GM19395 (cell line): ENCODE data around the gene SMYD1.

ENCODE experiments used
- ATAC-seq: cut with Tn5 transposase; IDR thresholded peaks from one replicate; pipeline ENCODE4 v1.9.1; 2021; ENCODE audit warnings: mild to moderate bottlenecking, moderate library complexity; ENCODE audit not compliant: unreplicated experiment

The SMYD1 gene

DNA sequence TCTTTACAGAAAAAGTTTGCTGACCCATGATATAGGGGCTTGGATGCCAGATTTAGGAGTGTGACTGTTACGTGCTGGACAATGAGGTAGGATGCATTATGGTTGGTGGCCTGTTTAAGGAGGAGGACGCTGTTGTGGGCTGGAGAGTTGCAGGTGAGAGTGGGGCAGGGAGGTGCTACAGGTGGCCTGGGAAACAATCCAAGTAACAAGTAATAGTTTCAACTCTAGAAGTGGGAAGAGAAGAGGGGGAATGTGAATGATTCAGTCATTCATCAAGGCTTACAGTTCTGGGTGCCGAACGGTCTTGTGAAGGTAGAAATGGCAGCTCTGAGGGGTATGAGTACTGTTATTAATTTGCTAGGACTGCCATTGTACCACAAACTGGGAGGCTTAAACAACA is 54.1 kb downstream of the SMYD1 start:
- ATAC-seq, result no peak

DNA sequence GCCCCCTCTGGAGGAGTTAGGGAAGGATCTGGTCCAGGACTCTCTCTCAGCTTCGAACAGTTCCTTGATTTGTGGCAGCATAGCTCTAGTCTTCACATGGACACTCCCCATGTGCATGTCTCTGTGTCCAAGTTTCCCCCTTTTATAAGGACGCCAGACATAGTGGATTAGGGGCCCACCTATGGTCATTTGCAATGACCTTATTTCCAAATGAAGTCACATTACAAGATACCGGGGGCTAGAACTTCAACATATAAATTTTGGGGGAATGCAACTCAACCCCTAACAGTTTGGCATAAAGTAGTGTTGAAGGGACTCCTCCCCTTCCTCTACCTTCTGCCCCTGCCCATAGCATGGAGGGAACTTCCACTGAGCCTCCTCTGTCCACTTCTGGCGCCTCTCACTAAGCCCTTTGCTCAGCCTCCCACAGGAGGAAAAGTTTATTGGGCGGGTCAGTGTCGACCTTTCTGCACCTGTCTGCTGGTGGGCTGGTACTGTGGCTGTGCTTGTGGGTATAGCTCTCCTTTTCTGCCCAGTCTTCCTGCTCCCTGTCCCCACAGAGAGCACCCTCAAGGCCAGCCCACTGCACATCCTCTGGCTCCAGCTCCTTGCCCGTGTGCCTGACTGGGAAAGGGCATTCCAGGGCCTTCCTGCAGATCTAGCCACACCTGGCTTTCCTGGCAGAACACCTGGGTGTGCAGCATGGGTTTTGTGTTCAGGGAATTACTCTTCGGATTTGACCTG is 54.7 kb downstream of the SMYD1 start:
- no peak for ATAC-seq

DNA sequence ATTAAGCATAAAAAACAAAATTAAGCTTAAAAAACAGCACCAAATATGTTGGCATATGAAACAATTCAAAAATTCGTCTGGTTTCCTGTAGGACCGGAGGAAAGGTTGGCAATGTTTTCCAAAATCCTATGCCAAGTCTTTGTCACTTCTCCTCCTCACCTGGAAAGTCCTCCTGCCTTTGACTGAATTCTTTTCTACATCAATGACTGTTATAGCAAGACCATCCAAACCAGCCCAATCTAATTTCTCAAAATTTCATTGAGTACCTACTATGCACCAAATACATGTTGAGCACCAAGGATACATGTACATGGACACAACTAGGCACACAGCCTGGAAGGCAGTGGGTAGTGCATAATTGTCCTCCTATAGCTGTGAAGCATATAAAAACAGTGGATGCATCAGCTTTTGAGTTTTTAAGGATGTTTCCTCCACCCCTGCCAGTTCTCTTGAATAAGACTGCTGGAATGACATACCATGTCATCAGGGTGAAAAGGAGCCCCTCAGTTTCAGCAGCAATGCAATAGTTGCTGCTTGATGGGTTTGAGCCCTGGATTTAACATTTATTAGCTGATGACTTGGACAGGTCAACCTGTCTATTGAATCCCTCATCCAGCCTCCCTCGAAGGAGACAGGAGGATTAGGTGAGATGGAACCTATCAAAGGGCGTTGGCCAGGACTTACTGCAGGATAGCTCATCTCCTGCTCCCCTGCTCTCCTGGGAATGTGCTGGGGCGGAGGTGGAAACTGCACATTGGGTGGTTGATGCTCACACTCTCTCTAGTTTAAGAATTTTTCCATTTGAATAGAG is 55.7 kb downstream of the SMYD1 start:
- no peak for ATAC-seq

DNA sequence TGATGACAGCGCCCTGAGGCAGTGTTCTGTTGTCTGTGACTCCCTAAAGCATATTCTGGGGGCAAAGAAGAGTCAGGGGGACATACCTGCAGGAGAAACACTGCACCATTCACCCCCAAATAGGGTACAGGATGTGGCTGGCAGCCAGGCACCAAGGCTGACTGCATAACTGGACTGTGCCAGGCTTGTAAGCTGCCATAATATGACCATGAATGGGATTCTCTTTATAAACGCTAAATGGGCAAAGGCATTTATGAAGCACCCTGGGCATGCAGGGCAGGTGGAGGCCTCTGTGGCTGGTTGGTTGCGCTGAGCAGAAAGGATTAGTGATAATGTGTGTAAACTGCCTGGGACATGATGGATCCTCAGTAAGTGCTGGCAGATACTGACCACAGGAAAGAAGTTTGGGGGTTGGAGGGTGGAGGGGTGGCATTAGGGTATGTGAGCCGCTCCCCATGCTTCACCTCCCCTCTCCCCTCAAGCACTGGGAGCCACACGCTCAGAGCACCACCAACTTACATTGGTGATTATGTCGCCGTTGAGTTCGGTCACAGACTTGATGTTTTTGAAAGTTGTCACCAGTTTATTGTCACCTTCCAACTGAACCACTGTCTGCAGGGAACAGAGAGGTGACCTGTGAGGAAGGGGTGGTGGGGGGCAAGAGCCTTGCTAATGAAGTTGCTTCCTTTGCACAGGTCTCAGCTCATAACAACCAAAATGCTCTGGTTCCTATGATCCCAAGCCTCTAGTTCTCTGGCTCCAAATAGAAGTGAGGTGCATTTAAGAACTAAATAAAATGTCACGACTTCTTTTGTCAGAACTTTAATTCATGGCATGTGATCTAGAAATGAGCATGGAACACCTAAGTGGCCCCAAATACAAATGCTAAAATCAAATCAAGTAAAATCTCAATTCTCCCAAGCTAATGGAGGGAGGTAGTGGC is 56.6 kb downstream of the SMYD1 start:
- no peak for ATAC-seq

DNA sequence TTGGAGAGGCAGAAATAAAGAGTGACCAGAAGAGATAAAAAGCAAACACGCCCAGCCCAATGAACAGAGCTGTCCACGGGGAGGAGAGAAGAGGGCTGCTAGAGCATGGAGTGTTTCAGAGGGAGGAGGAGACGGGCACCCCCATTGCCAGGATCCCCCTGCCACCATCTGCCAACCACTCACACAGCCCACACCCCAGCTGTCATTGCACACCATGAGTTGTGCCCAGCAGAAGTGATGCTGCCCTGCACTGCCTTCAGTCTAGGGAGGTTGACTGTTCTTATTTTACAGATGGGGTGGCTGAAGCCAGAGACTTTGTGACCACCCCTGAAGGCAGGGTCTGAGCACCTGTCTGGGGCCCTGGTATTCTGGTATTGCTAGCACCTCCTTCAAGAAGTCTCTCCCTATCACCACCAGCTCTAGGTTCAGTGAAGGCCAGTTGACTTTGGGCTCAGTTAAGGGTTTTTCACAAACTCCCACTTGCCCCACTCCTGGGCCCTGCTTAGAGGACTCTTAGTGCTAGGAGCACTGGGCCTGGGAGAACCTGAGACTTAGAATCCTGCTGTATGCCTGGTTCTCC is 57.8 kb downstream of the SMYD1 start:
- no peak for ATAC-seq

DNA sequence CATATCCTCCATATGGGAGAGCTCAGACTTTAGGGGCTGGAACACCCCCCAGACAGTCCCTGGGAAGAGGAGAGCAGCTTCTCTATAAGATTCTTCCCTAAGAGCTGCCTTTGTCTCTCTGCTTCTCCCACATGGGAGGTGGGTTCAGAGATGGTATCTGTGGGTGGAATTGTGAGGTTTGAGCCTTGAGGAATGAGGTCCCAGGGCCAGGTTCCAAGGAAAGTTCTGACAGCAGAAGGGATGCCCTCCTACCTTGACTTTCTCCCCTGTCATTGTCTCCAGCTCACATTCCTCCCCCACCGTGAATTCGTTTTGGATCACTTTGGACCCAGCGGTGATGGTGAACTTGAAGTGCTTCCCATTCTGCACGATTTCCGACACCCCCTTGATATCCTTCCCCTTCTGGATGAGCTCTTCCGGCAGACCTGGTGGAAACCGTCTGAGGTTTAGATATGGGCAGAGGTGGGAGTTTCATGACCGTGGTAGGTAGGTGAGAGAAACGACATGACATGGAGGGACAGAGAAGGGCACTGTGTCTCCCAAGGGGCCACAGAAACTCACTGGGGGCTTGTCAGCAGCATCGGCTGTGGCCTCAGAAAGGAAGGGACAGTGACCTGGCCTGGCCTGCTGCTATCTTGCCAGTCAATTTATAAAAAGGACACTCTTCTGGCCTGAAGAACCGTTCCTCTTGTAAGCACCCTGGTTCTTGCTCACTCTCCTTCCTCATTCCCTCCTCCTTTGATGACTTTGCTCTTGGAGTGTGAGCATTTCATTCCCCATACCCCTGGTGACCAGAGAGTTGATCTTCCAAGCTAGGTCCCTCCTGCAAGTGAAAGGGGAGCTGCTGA is 58.5 kb downstream of the SMYD1 start:
- no peak for ATAC-seq

DNA sequence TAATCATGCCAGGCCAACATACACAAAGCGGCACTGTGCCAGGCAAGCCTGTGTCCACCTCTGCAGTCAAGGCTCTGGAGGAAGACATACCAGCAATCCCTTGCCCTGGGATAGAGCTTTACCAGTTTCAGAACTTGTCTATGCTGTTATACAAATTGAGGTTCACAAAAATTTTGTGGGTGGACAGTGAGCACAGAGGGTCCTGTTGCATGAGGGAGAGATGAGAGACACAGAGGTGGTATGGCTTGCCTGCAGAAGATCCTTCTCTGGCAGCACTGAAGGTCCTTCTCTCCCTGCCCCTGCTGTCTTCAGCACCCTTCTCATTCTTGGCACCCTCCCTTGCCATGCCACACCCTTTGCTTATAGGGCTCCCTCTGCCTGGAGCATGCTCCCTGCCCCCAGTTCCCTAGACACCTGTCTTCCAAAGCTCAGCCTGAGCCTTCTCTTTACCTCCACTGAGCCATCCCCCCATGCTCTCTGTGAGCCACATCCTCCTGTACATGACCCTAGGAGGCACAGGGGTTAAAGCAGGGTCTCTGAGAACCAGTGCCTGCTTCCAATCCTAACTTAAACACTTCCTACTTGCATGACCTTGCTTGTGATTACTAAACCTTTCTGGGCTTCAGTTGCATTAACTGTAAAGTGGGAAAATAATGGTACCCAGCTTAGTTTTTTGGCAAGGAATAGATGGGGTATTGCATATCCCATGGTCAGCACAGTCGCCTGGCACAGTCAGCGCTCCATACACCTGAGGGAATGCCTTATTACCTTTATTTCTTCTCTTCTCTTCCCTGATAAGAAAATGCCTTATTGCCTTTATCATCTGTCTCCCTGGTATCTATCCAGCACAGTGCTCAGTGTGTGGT is 59.4 kb downstream of the SMYD1 start:
- no peak for ATAC-seq

DNA sequence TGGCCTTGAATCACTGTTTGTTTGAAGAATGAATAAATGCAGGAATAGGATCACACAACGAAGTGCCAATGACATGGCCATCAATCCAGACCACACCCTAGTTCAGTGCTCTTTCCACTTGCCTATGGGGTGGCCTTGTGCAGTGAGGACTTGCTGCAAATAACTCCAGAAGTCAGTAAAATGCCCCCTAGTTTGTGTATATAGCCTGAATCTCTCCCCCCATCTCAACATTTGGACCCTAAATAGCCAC is 59.9 kb downstream of the SMYD1 start:
- no peak for ATAC-seq

DNA sequence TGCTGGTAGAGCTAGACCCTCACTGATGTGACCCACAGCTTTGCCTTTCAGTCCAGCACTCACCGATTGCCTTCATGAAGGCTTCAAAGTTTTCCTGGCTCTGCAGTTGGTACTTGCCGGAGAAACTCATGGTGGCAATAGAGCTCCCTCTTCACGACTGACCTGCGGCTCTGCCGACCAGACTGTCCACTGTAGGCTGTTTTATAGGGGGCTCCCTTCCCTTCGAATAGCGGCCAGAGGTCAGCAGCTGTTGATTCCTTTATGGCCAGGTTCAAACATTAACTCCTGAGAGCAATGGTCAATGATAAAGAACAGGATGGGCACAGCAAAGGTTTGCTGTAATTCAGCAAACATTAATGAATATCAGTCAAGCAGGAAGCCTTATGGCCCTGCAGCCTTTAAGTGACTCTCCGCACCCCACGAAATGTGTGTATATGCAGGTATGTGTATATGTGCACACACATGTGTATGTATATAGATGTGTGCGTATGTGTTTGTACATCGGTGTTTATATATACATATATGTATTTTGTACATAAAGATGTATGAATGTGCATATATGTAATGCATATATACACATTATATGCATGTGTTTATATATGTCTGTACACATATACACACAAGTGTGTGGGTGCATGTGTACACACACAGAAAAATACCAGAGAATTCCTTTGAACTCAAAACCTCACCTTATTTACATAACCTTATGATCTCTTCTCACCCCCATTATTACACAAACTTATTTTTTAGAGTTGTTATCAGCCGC is 60.4 kb downstream of the SMYD1 start, which contains the start of gene FABP1:
TSS of gene FABP1 (minus strand) at position 175 of the 766 bp plus-strand sequence. CDS start at position 130, 45 bp downstream.
- ATAC-seq, result no peak

DNA sequence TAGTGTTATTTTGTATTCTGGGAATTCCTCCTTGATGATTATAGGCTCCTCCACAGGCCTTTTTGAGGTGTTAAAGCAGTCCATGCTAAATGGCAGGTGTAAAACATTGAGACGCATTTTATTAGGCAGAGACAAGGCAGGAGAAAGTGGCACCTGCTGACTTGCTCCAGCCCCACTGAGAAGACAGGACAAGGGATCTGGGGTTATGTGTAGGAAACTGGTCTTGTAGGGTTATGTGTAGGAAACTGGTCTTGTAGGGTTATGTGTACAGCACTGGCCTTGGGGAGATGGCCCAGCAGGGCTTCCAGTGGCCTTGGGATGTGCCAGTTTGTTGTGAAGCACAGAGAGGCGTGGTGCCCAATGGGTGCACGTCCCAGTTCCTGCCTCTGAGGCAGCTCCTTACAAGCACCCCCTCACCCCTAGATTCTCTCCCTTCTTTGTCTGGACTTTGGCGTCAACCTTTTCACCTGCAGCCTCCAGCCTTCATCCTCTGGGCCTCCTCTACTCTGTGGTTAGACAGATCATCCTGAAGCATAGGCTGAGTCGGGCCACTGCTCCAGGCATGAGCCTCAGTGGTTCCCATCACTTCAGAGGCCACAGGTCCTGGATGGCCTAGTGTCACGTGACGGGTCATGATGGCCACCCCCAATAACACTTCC is 61.2 kb downstream of the SMYD1 start:
- ATAC-seq, result no peak

DNA sequence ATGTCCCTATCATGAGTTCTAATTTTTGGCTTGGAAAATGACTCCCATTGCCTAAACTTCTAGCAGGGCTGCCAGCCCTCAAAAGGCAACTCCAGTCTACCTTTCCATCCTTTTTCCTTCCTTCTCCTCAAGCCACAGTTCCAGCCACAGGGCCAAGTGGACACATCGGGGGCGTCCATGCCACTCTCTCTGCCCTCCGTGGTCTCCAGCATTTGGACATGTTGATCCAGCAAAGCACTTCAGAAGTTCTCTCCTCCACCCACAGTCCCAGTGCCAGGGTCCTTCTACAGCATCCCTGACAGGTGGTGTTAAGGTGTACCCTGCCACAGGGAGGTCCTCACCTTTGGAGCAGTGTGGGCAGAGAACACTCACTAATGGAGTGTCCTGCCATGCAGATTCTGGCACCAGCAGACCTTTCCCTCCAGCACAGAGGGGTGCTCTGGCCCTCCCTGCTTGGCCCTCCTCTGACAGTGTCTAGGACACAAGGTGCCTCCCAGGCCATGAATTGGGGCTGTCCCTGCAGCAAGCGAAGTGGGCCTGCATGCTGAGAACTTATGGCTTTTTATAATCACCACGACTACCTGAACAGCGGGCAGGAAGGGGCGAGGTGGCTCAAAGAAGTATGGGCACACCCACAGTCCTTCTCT is 61.8 kb downstream of the SMYD1 start:
- ATAC-seq, result no peak

DNA sequence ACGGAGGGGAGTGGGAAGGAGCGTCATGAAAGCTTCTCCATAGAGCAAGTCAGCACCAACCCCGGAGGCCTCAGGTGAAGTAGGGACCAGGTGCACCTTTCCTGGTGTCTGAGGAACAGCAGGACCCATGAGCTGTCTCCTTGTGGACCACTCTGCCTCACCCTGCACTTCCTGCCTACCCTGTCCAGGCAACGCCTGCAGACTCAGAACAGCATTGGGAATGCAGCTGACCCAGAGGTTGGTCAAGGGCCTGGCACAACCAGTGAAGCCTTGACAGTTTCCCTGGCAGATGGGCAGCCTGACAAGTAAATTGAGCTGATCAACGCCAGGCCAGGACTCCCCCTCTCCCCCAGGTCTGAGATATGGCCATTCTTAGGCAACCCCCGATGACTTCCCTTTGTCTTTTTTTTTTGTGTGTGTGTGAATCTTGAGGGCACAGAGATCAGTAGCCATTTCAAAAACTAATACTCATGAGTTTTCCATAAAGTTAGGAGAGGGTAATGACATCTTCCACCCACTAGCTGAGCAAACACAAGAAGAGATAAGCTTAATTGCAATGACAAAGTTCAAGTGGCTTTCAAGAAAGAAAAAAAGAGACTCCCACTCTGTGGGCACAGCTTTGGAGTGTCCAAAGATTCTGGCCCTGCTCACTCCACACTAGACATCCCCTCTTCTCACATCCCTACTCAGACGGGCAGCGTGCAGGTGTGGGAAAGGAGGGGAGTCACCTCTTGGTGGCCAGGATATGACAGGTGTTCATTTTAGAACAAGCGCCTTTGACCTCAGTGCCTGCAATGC is 63.8 kb downstream of the SMYD1 start:
- no peak for ATAC-seq

DNA sequence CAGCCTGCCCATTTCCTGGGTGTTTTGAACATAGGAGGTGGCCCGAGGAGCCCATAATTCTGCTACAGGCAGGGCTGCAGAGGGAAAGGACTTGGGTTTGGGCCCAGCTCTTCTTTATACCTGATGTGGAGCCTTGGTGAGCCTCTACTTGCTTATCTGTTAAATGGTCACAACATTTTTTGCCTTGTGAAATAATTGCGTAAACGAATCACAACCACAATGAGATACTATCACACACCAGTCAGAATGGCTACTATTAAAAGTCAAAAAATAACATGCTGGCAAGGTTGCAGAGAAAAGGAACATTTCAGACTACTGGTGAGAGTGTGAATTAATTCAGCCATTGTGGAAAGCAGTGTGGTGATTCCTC is 64.4 kb downstream of the SMYD1 start:
- ATAC-seq, result no peak

DNA sequence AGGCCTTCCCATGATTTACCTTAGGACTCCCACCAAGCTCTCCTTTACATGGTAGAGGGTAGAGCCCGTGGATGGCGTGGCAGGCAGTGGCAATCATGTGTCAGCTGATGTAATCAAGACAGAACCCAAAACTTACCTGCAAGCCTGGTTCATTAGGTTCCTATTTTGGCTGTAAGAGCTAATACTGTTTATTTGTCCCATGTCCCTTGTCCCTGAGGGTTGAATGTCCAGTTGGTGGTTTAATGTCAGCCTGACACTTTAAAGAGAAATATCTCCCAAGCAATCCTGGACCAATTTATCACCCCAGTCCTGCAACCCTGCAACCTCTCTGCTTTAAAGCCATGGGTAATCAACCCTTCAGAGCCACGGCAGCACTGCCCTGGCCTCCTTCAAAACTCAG is 66.2 kb downstream of the SMYD1 start:
- ATAC-seq, result no peak

DNA sequence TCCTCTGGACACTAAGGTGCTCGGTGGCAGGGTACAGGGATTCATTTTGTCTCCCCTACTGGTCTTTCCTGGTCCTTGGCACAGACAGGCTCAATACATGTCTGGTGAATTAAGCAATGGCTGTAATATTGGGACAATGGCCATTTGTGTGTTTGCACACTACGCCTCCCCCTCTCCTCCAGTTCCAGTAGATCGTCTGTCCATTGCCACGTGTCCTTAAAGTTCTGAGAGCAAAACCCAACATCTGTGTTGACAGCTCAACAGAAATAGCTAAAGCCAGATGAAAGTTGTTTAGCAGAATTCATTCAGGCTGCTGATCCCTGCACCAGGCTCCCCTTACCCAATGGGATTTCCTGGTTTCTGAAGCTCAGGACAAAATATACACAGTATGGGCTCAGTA is 69.2 kb downstream of the SMYD1 start:
- no peak for ATAC-seq

DNA sequence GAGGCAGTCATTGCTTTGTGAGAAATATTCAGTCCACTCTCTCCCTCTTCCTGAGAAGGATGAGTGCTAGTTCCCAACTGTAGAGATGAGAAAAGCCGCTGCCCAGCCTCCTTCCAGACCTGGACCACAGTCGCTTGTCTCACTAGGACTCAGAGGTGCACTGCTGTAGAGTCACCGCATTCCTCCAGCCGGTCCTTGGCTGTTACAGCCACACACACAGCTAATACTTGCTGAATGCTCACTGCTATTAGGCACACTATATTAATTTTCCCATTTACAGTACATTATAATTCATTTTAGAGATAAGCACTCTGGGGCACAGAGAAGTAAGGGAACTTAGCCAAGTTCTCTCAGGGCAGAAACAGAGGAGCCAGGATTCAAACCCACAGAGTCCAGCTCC is 70.2 kb downstream of the SMYD1 start:
- no peak for ATAC-seq

DNA sequence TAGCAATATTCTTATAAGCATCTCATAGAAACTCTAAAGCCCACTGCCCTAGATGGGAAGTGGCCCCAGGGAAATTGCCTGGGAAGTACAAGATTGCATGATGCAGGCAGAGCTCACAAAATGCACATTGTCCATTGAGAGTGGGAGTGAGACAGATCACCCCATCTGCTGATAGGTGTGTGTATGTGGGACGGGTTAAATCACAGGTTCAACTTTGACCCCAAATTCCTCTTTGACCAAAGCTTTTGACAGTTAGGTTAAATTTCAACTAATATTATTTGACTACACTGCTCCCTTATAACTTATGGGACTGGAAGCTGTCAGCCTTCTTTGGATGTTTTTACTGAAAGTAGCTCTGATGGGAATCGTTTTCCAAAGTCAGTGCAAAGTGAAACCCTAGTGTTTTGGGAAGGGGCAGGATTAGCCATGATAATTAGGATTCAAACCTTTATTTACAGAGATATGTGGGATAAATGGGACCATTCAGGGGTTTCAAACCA is 71.6 kb downstream of the SMYD1 start:
- ATAC-seq, result no peak
